WTC11 (cell line): ENCODE results near the gene GPR183. TPM values are rescaled to one million over a fixed set of nuclear protein-coding genes. Genes with fewer than 3 reads are reported as not detected.

ENCODE experiments used
- ATAC-seq: fragments of 200-7000 bp; cut with Tn5 transposase; 2 replicates; pipeline ENCODE4 v1.10.0; 2021; ENCODE audit warnings: mild to moderate bottlenecking, moderate library complexity
- CTCF ChIA-PET: fragments of 300-600 bp; sonication (Branson Sonifier 250); formaldehyde crosslinking; loops from one replicate; lab custom pipeline; 2021; ENCODE audit warnings: antibody characterized with exemption; lab: Charles Lee
- POLR2A ChIA-PET: fragments of 350-600 bp; sonication (Branson Sonifier 250); formaldehyde crosslinking; loops from one replicate; lab custom pipeline; 2021; ENCODE audit warnings: antibody characterized with exemption; lab: Charles Lee
- DNase-seq: peaks from one replicate; pipeline ENCODE4 v3.0.0; 2021; ENCODE audit warnings: low spot score
- H3K27ac Mint-ChIP-seq: 2 replicates; pipeline ENCODE4 v1.8.0; 2021; ENCODE audit warnings: mixed read lengths
- H3K27me3 Mint-ChIP-seq: 2 replicates; pipeline ENCODE4 v1.8.0; 2021; ENCODE audit warnings: low read depth, mild to moderate bottlenecking, moderate library complexity, mixed read lengths
- H3K36me3 Mint-ChIP-seq: 2 replicates; pipeline ENCODE4 v1.8.0; 2021; ENCODE audit warnings: mixed read lengths
- H3K4me1 Mint-ChIP-seq: 2 replicates; pipeline ENCODE4 v1.8.0; 2022; ENCODE audit warnings: mixed read lengths
- H3K4me3 Mint-ChIP-seq: 2 replicates; pipeline ENCODE4 v1.8.0; 2021; ENCODE audit warnings: mild to moderate bottlenecking, moderate library complexity, mixed read lengths
- H3K9me3 Mint-ChIP-seq: 2 replicates; pipeline ENCODE4 v1.8.0; 2021; ENCODE audit warnings: mixed read lengths
- ATF1 ChIP-seq: sonication (generic); formaldehyde crosslinking; IDR thresholded peaks from 2 replicates; pipeline ENCODE4 v1.8.1; 2023; ENCODE audit warnings: mild to moderate bottlenecking, moderate library complexity, missing genetic modification reagents
- FOXJ3 ChIP-seq: sonication (generic); formaldehyde crosslinking; IDR thresholded peaks from 2 replicates; pipeline ENCODE4 v1.9.0; 2021; ENCODE audit warnings: missing genetic modification reagents, mild to moderate bottlenecking, borderline replicate concordance
- GRHL2 ChIP-seq: fragments of 250-450 bp; sonication (Bioruptor Pico); IDR thresholded peaks from 2 replicates; pipeline ENCODE4 v1.8.0; 2022; ENCODE audit warnings: mild to moderate bottlenecking, moderate library complexity; ENCODE audit not compliant: insufficient replicate concordance, severe bottlenecking
- JUN ChIP-seq: sonication (generic); formaldehyde crosslinking; IDR thresholded peaks from 2 replicates; pipeline ENCODE4 v1.8.0; 2023; ENCODE audit warnings: mild to moderate bottlenecking, missing genetic modification reagents
- MXD4 ChIP-seq: fragments of 250-450 bp; sonication (Bioruptor Pico); IDR thresholded peaks from 2 replicates; pipeline ENCODE4 v1.8.0; 2021; ENCODE audit warnings: mild to moderate bottlenecking, moderate library complexity, borderline replicate concordance
- MYBL2 ChIP-seq: sonication (generic); formaldehyde crosslinking; IDR thresholded peaks from 2 replicates; pipeline ENCODE4 v1.8.1; 2023; ENCODE audit warnings: mild to moderate bottlenecking, moderate library complexity, missing genetic modification reagents
- SMAD3 ChIP-seq: sonication (generic); formaldehyde crosslinking; IDR thresholded peaks from 2 replicates; pipeline ENCODE4 v1.8.0; 2022; ENCODE audit warnings: missing genetic modification reagents, mild to moderate bottlenecking, borderline replicate concordance
- ZNF263 ChIP-seq: sonication (generic); formaldehyde crosslinking; IDR thresholded peaks from 2 replicates; pipeline ENCODE4 v1.8.1; 2022; ENCODE audit warnings: low read depth, mild to moderate bottlenecking, moderate library complexity, missing genetic modification reagents
- total RNA-seq: library from RNA; stranded (reverse); gene quantifications from 3 replicates; pipeline ENCODE4 v1.2.3, GENCODE V29; 2021
- TF ChIP-seq, protein P1 (sequence below): sonication (generic); formaldehyde crosslinking; IDR thresholded peaks from 2 replicates; pipeline ENCODE4 v1.8.1; 2023; ENCODE audit warnings: mild to moderate bottlenecking, missing genetic modification reagents
- TF ChIP-seq, protein P2 (sequence below): sonication (generic); formaldehyde crosslinking; IDR thresholded peaks from 2 replicates; pipeline ENCODE4 v1.8.1; 2023; ENCODE audit warnings: mild to moderate bottlenecking, missing genetic modification reagents, borderline replicate concordance
- TF ChIP-seq, protein P3 (sequence below): sonication (generic); formaldehyde crosslinking; IDR thresholded peaks from 2 replicates; pipeline ENCODE4 v1.8.1; 2022; ENCODE audit warnings: low read depth, mild to moderate bottlenecking, moderate library complexity, missing genetic modification reagents, borderline replicate concordance
- TF ChIP-seq, protein P4 (sequence below): fragments of 250-450 bp; sonication (Bioruptor Pico); IDR thresholded peaks from 2 replicates; pipeline ENCODE4 v1.8.0; 2021; ENCODE audit warnings: mild to moderate bottlenecking
- TF ChIP-seq, protein P5 (sequence below): fragments of 250-450 bp; sonication (Bioruptor Pico); IDR thresholded peaks from 2 replicates; pipeline ENCODE4 v1.9.0; 2021; ENCODE audit warnings: mild to moderate bottlenecking, borderline replicate concordance
- TF ChIP-seq, protein P6 (sequence below): sonication (generic); formaldehyde crosslinking; conservative IDR thresholded peaks from 2 replicates; pipeline ENCODE4 v1.8.1; 2023; ENCODE audit warnings: mild to moderate bottlenecking, low read depth, missing genetic modification reagents, moderate library complexity
- TF ChIP-seq, protein P7 (sequence below): sonication (generic); formaldehyde crosslinking; IDR thresholded peaks from 2 replicates; pipeline ENCODE4 v1.8.1; 2023; ENCODE audit warnings: mild to moderate bottlenecking, missing genetic modification reagents

Gene GPR183
- total RNA-seq, 1 experiment from 2014 or later = 0.13 TPM

DNA sequence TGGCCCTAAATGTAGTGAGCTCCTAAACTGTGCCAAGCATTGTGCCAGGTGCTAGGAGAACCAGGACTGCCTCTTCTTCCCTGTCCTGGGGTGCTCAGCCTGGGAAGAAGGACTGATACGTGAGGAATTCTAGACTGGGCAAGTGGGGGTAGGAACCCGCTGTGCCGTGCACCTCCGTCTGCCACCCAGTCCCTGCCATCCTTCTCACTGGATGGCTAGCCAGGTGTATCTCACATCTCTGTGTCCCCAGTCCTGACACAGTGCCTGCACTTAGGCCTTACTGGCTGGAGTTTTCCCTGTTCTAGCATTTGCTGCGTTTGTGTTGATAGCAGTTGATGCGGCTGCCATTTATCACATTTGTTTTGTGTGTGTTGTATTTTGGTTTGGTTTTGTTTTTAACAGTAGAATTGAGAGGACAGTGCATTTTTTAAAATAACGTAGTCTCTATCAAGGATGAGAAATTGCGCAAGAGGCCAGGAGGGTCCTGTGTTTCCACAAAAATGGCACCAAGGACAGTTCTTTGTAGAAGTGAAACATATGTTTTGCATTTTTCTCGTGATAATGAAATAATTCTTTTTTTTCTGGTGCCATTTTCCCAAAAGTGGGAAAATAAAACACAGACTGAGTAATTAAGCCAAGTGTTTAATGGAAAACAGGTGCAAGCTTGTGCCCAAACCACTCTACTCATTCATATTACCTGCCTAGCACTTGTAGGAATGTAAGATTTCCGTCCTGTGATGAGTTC is 4.7 kb upstream of the GPR183 start (continued):
- TF ChIP-seq, protein P1, sequence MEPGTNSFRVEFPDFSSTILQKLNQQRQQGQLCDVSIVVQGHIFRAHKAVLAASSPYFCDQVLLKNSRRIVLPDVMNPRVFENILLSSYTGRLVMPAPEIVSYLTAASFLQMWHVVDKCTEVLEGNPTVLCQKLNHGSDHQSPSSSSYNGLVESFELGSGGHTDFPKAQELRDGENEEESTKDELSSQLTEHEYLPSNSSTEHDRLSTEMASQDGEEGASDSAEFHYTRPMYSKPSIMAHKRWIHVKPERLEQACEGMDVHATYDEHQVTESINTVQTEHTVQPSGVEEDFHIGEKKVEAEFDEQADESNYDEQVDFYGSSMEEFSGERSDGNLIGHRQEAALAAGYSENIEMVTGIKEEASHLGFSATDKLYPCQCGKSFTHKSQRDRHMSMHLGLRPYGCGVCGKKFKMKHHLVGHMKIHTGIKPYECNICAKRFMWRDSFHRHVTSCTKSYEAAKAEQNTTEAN = no peak
- TF ChIP-seq GRHL2 (CRISPR knock-in tag) (no peak), ATF1 (CRISPR knock-in tag) (no peak), FOXJ3 (no peak), JUN (CRISPR knock-in tag) (no peak), MYBL2 (CRISPR knock-in tag) (no peak)
- TF ChIP-seq, protein P2, sequence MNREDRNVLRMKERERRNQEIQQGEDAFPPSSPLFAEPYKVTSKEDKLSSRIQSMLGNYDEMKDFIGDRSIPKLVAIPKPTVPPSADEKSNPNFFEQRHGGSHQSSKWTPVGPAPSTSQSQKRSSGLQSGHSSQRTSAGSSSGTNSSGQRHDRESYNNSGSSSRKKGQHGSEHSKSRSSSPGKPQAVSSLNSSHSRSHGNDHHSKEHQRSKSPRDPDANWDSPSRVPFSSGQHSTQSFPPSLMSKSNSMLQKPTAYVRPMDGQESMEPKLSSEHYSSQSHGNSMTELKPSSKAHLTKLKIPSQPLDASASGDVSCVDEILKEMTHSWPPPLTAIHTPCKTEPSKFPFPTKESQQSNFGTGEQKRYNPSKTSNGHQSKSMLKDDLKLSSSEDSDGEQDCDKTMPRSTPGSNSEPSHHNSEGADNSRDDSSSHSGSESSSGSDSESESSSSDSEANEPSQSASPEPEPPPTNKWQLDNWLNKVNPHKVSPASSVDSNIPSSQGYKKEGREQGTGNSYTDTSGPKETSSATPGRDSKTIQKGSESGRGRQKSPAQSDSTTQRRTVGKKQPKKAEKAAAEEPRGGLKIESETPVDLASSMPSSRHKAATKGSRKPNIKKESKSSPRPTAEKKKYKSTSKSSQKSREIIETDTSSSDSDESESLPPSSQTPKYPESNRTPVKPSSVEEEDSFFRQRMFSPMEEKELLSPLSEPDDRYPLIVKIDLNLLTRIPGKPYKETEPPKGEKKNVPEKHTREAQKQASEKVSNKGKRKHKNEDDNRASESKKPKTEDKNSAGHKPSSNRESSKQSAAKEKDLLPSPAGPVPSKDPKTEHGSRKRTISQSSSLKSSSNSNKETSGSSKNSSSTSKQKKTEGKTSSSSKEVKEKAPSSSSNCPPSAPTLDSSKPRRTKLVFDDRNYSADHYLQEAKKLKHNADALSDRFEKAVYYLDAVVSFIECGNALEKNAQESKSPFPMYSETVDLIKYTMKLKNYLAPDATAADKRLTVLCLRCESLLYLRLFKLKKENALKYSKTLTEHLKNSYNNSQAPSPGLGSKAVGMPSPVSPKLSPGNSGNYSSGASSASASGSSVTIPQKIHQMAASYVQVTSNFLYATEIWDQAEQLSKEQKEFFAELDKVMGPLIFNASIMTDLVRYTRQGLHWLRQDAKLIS (CRISPR knock-in tag) = no peak
- TF ChIP-seq, protein P3, sequence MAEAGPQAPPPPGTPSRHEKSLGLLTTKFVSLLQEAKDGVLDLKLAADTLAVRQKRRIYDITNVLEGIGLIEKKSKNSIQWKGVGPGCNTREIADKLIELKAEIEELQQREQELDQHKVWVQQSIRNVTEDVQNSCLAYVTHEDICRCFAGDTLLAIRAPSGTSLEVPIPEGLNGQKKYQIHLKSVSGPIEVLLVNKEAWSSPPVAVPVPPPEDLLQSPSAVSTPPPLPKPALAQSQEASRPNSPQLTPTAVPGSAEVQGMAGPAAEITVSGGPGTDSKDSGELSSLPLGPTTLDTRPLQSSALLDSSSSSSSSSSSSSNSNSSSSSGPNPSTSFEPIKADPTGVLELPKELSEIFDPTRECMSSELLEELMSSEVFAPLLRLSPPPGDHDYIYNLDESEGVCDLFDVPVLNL = no peak
- TF ChIP-seq, protein P4, sequence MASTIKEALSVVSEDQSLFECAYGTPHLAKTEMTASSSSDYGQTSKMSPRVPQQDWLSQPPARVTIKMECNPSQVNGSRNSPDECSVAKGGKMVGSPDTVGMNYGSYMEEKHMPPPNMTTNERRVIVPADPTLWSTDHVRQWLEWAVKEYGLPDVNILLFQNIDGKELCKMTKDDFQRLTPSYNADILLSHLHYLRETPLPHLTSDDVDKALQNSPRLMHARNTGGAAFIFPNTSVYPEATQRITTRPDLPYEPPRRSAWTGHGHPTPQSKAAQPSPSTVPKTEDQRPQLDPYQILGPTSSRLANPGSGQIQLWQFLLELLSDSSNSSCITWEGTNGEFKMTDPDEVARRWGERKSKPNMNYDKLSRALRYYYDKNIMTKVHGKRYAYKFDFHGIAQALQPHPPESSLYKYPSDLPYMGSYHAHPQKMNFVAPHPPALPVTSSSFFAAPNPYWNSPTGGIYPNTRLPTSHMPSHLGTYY (CRISPR knock-in tag) = no peak

DNA sequence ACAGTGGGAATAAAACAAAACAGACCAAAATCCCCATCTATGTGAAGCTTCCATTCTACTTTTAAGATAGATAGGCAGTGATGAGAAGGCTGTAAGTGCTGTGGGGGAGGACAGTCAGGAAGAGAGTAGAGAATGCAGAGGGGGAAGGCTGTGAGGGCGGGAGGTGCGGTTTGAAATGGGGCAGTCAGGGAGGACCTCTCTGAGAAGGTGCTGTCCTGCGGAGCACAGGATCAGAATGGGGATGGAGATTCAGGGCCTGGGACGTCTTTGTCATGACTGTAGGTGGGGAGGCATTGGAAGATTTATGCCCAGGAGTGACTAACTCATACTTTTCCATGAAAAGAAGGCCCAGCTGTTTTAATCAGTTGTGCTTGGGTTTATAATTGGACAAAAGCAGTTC is 3.9 kb upstream of the GPR183 start:
- POLR2A ChIA-PET = no interaction called here
- no peaks in the 10 kb centered on the region for H3K27me3 Mint-ChIP-seq
- TF ChIP-seq ZNF263 (peak; percentile 58; the same call in 1 of the 2 replicates), MYBL2 (CRISPR knock-in tag) (no peak), SMAD3 (no peak), MXD4 (CRISPR knock-in tag) (no peak)
- TF ChIP-seq, protein P5, sequence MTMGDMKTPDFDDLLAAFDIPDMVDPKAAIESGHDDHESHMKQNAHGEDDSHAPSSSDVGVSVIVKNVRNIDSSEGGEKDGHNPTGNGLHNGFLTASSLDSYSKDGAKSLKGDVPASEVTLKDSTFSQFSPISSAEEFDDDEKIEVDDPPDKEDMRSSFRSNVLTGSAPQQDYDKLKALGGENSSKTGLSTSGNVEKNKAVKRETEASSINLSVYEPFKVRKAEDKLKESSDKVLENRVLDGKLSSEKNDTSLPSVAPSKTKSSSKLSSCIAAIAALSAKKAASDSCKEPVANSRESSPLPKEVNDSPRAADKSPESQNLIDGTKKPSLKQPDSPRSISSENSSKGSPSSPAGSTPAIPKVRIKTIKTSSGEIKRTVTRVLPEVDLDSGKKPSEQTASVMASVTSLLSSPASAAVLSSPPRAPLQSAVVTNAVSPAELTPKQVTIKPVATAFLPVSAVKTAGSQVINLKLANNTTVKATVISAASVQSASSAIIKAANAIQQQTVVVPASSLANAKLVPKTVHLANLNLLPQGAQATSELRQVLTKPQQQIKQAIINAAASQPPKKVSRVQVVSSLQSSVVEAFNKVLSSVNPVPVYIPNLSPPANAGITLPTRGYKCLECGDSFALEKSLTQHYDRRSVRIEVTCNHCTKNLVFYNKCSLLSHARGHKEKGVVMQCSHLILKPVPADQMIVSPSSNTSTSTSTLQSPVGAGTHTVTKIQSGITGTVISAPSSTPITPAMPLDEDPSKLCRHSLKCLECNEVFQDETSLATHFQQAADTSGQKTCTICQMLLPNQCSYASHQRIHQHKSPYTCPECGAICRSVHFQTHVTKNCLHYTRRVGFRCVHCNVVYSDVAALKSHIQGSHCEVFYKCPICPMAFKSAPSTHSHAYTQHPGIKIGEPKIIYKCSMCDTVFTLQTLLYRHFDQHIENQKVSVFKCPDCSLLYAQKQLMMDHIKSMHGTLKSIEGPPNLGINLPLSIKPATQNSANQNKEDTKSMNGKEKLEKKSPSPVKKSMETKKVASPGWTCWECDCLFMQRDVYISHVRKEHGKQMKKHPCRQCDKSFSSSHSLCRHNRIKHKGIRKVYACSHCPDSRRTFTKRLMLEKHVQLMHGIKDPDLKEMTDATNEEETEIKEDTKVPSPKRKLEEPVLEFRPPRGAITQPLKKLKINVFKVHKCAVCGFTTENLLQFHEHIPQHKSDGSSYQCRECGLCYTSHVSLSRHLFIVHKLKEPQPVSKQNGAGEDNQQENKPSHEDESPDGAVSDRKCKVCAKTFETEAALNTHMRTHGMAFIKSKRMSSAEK (CRISPR knock-in tag) = no peak
- TF ChIP-seq, protein P6, sequence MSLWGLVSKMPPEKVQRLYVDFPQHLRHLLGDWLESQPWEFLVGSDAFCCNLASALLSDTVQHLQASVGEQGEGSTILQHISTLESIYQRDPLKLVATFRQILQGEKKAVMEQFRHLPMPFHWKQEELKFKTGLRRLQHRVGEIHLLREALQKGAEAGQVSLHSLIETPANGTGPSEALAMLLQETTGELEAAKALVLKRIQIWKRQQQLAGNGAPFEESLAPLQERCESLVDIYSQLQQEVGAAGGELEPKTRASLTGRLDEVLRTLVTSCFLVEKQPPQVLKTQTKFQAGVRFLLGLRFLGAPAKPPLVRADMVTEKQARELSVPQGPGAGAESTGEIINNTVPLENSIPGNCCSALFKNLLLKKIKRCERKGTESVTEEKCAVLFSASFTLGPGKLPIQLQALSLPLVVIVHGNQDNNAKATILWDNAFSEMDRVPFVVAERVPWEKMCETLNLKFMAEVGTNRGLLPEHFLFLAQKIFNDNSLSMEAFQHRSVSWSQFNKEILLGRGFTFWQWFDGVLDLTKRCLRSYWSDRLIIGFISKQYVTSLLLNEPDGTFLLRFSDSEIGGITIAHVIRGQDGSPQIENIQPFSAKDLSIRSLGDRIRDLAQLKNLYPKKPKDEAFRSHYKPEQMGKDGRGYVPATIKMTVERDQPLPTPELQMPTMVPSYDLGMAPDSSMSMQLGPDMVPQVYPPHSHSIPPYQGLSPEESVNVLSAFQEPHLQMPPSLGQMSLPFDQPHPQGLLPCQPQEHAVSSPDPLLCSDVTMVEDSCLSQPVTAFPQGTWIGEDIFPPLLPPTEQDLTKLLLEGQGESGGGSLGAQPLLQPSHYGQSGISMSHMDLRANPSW (CRISPR knock-in tag) = no peak
- TF ChIP-seq, protein P7, sequence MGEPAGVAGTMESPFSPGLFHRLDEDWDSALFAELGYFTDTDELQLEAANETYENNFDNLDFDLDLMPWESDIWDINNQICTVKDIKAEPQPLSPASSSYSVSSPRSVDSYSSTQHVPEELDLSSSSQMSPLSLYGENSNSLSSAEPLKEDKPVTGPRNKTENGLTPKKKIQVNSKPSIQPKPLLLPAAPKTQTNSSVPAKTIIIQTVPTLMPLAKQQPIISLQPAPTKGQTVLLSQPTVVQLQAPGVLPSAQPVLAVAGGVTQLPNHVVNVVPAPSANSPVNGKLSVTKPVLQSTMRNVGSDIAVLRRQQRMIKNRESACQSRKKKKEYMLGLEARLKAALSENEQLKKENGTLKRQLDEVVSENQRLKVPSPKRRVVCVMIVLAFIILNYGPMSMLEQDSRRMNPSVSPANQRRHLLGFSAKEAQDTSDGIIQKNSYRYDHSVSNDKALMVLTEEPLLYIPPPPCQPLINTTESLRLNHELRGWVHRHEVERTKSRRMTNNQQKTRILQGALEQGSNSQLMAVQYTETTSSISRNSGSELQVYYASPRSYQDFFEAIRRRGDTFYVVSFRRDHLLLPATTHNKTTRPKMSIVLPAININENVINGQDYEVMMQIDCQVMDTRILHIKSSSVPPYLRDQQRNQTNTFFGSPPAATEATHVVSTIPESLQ (CRISPR knock-in tag) = no peak

More for the DNA sequence above, 3.9 kb upstream of the GPR183 start:
- no peak for DNase-seq
- peaks cover 32% of the 10 kb centered on the region for H3K4me1 Mint-ChIP-seq
- H3K36me3 Mint-ChIP-seq = peaks cover 5% of the 10 kb centered on the region
- no peaks in the 10 kb centered on the region for H3K9me3 Mint-ChIP-seq
- CTCF ChIA-PET = interaction anchor here (1.3 kb wide), 1 partner anchor 135 kb away, joined by 4 read pairs; no protein-coding TSS in a partner anchor
- ATAC-seq = peak; percentile 69
- H3K4me3 Mint-ChIP-seq = no peak overlapping the region
- H3K27ac Mint-ChIP-seq = no peak overlapping the region
